HG03108 (cell line): ENCODE data around the gene MYO1B.
A peak's percentile ranks its signal among the peaks of the same experiment; 100 is the strongest.

Experiments used
- ATAC-seq: cut with Tn5 transposase; IDR thresholded peaks from one replicate; pipeline ENCODE4 v1.9.1; 2021; ENCODE audit warnings: moderate library complexity; ENCODE audit not compliant: unreplicated experiment

Gene MYO1B

GRCh38 chr2:191296083-191297006 is 51.1 kb downstream of the MYO1B start:
- ATAC-seq = no peak

- no peak for ATAC-seq
Measured at GRCh38 chr2:191297033-191297432, 51.8 kb downstream of the MYO1B start.

GRCh38 chr2:191298306-191298705 is 53.1 kb downstream of the MYO1B start:
- ATAC-seq = no peak

GRCh38 chr2:191299010-191299409 is 53.8 kb downstream of the MYO1B start:
- no peak for ATAC-seq

GRCh38 chr2:191299866-191300265 is 54.7 kb downstream of the MYO1B start:
- ATAC-seq = no peak

- ATAC-seq = no peak
Measured at GRCh38 chr2:191301971-191302370, 56.8 kb downstream of the MYO1B start.

- ATAC-seq = peak; percentile 56
Measured at GRCh38 chr2:191302459-191303139, 57.4 kb downstream of the MYO1B start.

GRCh38 chr2:191303140-191304005 is 58.2 kb downstream of the MYO1B start:
- ATAC-seq = no peak

GRCh38 chr2:191304939-191305875 is 60.0 kb downstream of the MYO1B start:
- no peak for ATAC-seq

GRCh38 chr2:191308026-191308425 is 62.8 kb downstream of the MYO1B start:
- no peak for ATAC-seq

GRCh38 chr2:191311156-191311555 is 66.0 kb downstream of the MYO1B start:
- no peak for ATAC-seq

GRCh38 chr2:191311627-191312026 is 66.4 kb downstream of the MYO1B start:
- ATAC-seq = no peak

GRCh38 chr2:191312163-191312562 is 67.0 kb downstream of the MYO1B start:
- ATAC-seq = no peak

- ATAC-seq = no peak
Measured at GRCh38 chr2:191312662-191313061, 67.5 kb downstream of the MYO1B start.

GRCh38 chr2:191314697-191315364 is 69.6 kb downstream of the MYO1B start:
- ATAC-seq = no peak

GRCh38 chr2:191315365-191315752 is 70.2 kb downstream of the MYO1B start:
- no peak for ATAC-seq

- no peak for ATAC-seq
Measured at GRCh38 chr2:191316246-191316994, 71.2 kb downstream of the MYO1B start.

- no peak for ATAC-seq
Measured at GRCh38 chr2:191318037-191318728, 73.0 kb downstream of the MYO1B start.
